ENCODE data around the gene PTGER1.

The PTGER1 gene

DNA sequence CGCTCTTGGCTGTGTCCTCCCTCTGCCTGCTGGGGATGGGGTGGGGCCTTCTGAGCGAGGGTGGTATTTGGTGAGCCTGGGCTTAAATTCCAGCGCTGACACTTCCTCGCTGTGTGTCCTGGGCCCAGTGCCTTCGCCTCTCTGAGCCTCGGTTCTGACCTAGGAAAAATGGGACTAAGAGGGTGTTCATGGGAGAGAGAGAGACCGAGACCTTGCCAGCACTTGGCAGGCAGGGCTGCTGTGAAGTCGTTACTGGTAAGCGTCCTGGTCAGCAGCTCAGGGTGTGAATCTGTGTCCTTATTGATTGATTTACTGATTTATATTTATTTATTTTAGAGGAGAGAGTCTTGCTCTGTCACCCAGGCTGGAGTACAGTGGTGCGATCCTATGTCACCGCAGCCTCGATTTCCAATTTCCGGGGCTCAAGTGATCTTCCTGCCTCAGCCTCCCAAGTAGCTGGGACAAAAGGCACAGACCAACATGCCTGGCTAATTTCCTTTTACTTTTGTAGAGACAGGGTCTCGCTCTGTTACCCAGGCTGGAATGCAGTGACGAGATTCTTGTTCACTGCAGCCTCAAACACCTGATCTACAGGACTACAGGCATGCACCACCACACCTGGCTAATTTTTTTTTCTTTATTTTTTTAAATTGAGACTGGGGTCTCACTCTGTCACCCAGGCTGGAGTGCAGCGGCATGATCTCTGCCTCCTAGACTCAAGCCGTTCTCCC, 39.7 kb downstream of the PTGER1 start:
- Histone ChIP-seq H3K4me1 (ENCODE audit: control insufficient read depth, insufficient read depth, low read length) (peaks cover 23% of the 10 kb centered on the region), H3K4me3 (ENCODE audit: low read depth, low read length) (no peak overlapping the region)

DNA sequence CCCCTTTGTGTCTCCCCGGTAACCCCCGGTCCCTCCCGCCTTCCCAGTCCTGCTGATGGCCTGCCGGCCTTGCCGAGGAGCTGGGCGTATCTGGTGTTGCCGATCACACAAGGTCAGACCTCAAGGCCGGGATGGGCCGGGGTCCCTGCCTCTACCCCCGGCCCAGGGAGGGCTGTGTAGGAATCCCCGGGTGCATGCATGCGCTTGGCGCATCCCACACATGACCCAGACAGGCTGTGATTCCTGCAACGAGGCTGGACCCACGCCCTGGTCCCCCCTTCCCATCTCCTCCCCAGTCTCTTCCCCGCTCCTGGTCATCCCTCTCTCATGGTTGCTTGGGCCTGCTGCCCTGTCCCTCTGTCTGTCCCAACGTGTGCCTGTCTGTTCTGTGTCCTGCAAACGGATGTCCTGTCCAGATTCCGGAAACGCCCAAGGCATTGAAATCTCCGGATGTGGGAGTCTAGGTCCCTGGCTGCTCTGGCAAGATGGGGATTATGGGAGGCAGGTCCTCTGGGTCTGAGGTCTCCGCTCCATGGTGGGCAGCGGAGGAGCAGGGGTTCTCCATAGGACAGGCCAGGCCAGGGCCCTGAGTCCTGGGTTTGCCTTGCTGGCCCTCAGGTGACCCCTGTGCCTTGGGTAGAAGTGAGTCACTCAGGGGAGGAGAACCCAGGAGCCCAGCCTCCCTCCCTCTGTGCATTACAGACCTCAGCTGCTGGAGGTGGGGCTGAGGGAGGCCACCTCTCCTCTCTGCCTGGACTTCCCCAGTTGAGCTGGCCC, 40.4 kb downstream of the PTGER1 start:
- no peak overlapping the region for H3K27ac ChIP-seq (ENCODE audit: low read depth, low read length)
- peaks cover 16% of the 10 kb centered on the region for H3K4me1 ChIP-seq (ENCODE audit: control insufficient read depth, insufficient read depth, low read length)
- peaks cover 5% of the 10 kb centered on the region; the same call in 1 of the 2 replicates for H3K27me3 ChIP-seq (ENCODE audit: control insufficient read depth, insufficient read depth, low read length)
- peak overlapping the region; percentile 80 for H3K4me3 ChIP-seq (ENCODE audit: low read depth, low read length)
- no peaks in the 10 kb centered on the region for H3K9me3 ChIP-seq (ENCODE audit: control insufficient read depth, insufficient read depth, low read depth, low read length)
- no peak overlapping the region for H3K9ac ChIP-seq (ENCODE audit: low read length)
- H3K36me3 ChIP-seq (ENCODE audit: control insufficient read depth, insufficient read depth, low read length) = 0 out of 2 replicates have a peak, but pooled peaks cover 2% of the 10 kb centered on the region

More for the DNA sequence above, 39.7 kb downstream of the PTGER1 start:
- Histone ChIP-seq H3K9ac (ENCODE audit: low read length) (no peak overlapping the region), H3K36me3 (ENCODE audit: control insufficient read depth, insufficient read depth, low read length) (0 out of 2 replicates have a peak, but pooled peaks cover 2% of the 10 kb centered on the region), H3K27me3 (ENCODE audit: control insufficient read depth, insufficient read depth, low read length) (peaks cover 5% of the 10 kb centered on the region; the same call in 1 of the 2 replicates), H3K9me3 (ENCODE audit: control insufficient read depth, insufficient read depth, low read depth, low read length) (no peaks in the 10 kb centered on the region), H3K27ac (ENCODE audit: low read depth, low read length) (no peak overlapping the region)

DNA sequence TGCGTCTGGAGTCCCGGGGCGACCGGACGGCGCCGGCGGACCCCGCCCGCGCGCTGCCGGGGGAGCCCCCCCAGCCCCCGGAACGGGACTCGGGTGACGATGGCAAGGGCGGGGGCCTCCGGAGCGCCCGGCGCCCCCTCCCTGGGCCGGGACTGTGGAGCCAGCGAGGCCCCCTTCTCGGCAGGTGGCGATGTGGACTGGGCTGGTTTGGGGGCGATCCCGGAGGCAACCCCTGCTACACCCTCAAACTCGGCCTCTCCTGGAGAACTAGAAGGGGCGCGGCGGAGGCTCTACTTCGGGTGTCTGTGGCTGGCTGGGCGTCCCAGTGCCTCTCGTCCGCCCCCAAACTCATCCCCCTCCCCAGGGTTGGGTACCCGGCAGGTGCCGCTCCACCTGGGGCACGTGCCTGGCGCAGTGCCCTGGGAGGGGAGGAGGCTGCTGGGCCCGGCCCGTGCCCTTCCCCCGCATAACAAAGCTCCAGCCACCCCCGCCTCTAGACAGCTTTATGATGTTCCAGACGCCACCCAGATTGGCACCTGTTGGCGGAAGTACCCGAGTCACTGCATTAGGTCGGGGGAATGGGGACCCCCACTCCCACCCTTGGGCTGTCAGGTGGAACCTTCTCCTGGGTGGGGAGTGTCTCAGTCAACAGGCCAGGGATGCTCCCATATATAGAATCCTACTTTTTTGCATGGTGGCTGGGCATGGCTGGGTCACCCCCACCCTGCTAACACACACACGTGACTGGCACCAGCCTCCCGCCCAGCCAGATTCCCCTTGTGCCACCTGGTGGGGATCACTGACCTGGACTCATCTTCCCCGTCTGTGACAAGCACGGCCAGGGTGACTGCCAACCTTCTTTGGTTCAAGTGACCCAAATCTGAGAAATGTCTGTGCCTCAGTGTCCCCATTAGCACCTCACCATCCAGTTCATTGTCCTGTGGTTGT, 41.3 kb downstream of the PTGER1 start:
- Histone ChIP-seq H3K27me3 (ENCODE audit: control insufficient read depth, insufficient read depth, low read length) (peaks cover 5% of the 10 kb centered on the region; the same call in 1 of the 2 replicates), H3K4me3 (ENCODE audit: low read depth, low read length) (peak overlapping the region; percentile 80), H3K36me3 (ENCODE audit: control insufficient read depth, insufficient read depth, low read length) (0 out of 2 replicates have a peak, but pooled peaks cover 2% of the 10 kb centered on the region), H3K4me1 (ENCODE audit: control insufficient read depth, insufficient read depth, low read length) (peaks cover 16% of the 10 kb centered on the region), H3K27ac (ENCODE audit: low read depth, low read length) (no peak overlapping the region), H3K9ac (ENCODE audit: low read length) (peak overlapping the region; percentile 32), H3K9me3 (ENCODE audit: control insufficient read depth, insufficient read depth, low read depth, low read length) (no peaks in the 10 kb centered on the region)

DNA sequence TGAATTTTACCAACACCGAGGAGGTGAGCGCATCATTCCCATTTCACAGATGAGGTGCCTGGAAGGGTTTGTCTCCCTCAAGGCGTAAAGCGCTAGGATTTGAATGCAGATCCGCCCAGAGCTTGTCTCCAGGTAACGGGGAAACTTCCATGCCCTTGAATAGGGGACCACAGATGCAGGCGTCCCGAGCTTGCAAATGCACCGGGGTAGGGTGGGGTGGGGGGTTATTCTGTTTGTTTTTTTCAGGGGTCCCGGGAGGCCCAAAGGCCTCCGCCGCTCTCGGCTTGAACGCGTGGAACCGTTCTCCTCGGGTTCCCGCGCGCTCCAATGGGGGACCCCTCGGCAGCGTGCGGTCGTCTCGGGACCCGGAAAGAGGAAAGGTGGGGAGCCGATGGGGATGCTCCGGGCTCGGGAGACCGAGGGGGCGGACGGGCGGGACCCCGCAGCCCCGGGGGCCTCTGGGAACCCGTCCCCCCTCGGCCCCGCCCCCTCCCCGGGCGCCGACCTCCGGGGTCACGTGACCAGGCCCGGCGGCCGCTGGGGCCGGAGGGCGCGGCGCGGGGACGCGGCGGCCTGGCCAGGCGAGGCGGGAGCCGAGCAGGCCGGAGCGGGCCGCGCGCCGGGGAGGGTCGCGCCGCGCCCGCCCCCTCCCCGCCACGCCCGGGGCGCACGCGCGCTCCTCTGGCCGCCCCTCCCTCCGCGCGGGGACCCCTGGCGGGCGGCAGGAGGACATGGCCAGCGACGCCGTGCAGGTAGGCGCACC, 42.2 kb downstream of the PTGER1 start, which contains the start of gene PKN1:
PKN1 (plus strand) TSS at position 516 of the 763 bp plus-strand sequence; CDS start at position 732, 216 bp downstream.
- no peaks in the 10 kb centered on the region for H3K9me3 ChIP-seq (ENCODE audit: control insufficient read depth, insufficient read depth, low read depth, low read length)
- peak within 1 kb of the TSS; percentile 32 for H3K9ac ChIP-seq (ENCODE audit: low read length)
- peaks cover 16% of the 10 kb centered on the region for H3K4me1 ChIP-seq (ENCODE audit: control insufficient read depth, insufficient read depth, low read length)
- peaks cover 5% of the 10 kb centered on the region; the same call in 1 of the 2 replicates for H3K27me3 ChIP-seq (ENCODE audit: control insufficient read depth, insufficient read depth, low read length)
- peak within 1 kb of the TSS; percentile 80 for H3K4me3 ChIP-seq (ENCODE audit: low read depth, low read length)
- H3K36me3 ChIP-seq (ENCODE audit: control insufficient read depth, insufficient read depth, low read length) = 0 out of 2 replicates have a peak, but pooled peaks cover 2% of the 10 kb centered on the region
- no peak within 1 kb of the TSS for H3K27ac ChIP-seq (ENCODE audit: low read depth, low read length)

DNA sequence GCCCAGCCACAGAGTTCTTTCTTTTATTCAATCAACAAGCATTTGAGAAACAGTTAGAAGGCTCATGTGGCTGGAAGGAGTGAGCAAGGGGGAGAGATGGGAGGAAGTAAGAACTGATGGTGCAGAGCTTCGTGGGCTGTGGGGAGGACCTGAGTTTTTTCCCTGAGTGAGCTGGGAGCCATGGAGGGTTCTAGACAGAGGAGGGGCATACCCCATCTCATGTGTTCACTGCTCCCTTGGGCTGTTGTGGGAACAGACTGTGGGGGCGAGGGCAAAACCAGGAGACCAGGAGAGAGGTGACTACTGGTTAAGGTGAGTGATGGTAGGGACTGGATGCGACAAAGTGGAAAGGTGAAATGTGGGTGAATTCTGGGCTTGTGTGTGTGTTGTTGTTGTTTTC, 44.4 kb downstream of the PTGER1 start:
- Histone ChIP-seq H3K4me1 (ENCODE audit: control insufficient read depth, insufficient read depth, low read length) (peaks cover 16% of the 10 kb centered on the region), H3K36me3 (ENCODE audit: control insufficient read depth, insufficient read depth, low read length) (no peaks in the 10 kb centered on the region), H3K9ac (ENCODE audit: low read length) (no peak overlapping the region), H3K4me3 (ENCODE audit: low read depth, low read length) (no peak overlapping the region), H3K9me3 (ENCODE audit: control insufficient read depth, insufficient read depth, low read depth, low read length) (no peaks in the 10 kb centered on the region), H3K27ac (ENCODE audit: low read depth, low read length) (no peak overlapping the region), H3K27me3 (ENCODE audit: control insufficient read depth, insufficient read depth, low read length) (peaks cover 5% of the 10 kb centered on the region; the same call in 1 of the 2 replicates)

DNA sequence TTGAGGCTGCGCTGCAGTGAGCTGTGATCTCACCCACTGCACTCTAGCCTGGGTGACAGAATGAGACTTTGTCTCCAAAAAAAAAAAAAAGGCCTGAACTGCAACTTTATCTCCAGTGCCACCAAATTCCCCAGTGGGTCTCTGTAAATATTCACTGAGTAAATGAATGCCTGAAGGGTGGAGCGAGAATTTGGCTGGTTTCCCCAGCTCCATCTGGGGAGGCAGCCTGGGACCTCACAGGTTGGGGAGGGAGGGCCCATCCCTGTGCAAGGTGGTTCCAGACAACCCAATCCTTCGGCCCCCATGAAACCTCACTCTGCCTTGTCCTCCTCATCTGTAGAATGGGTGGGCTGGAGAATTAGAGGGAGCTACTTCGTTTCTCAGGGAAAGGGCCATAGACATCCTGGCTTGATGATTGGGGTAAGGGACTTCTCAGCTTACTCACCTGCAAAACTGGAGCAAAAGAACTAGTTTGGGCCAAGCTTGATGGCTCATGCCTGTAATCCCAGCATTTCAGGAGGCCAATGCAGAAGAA, 46.2 kb downstream of the PTGER1 start:
- peaks cover 5% of the 10 kb centered on the region; the same call in 1 of the 2 replicates for H3K27me3 ChIP-seq (ENCODE audit: control insufficient read depth, insufficient read depth, low read length)
- H3K9me3 ChIP-seq (ENCODE audit: control insufficient read depth, insufficient read depth, low read depth, low read length) = no peaks in the 10 kb centered on the region
- no peak overlapping the region for H3K27ac ChIP-seq (ENCODE audit: low read depth, low read length)

DNA sequence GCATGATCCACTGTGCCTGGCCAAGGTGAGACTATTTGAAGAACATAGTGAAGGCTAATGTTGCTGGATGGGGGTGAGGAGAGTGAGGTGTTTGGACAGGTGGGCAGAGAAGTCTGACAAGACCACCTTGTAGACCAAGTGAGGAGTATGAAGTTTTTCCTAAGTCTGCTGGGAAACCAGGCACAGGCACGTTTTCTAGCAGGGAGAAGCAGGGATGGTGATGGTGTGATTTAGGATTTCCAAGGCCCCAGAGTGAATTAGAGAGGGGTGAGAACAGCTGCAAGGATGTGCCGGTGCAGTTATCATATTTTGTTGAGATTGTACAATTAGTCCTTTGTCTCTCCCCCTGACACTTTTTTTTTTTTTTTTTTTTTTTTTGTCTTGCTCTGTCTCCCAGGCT, 47.7 kb downstream of the PTGER1 start:
- peaks cover 5% of the 10 kb centered on the region; the same call in 1 of the 2 replicates for H3K27me3 ChIP-seq (ENCODE audit: control insufficient read depth, insufficient read depth, low read length)
- H3K27ac ChIP-seq (ENCODE audit: low read depth, low read length) = no peak overlapping the region

More for the DNA sequence above, 46.2 kb downstream of the PTGER1 start:
- Histone ChIP-seq H3K4me1 (ENCODE audit: control insufficient read depth, insufficient read depth, low read length) (peaks cover 2% of the 10 kb centered on the region), H3K4me3 (ENCODE audit: low read depth, low read length) (no peak overlapping the region), H3K36me3 (ENCODE audit: control insufficient read depth, insufficient read depth, low read length) (no peaks in the 10 kb centered on the region), H3K9ac (ENCODE audit: low read length) (no peak overlapping the region)

DNA sequence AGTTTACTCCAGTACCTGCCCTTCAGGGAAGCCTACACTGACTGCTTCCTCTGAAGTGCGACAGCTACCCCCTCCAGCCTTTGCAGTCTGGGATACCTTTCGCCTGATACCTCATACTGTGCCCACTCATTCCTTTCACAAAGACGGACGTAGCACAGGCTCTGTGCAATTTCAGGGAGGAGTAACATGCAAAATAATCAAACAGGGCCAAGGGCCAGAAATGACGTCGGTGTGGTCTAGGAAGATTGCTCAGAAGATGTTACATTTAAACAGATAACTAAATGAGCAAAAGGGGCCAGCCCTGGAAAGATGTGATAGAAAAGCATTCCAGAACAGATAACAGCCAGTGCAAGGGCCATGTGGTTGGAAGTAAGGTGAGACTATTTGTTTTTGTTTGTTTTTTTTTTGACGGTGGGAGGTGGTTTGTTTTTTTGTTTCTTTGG, 49.4 kb downstream of the PTGER1 start:
- no peak overlapping the region for H3K27ac ChIP-seq (ENCODE audit: low read depth, low read length)
- peaks cover 2% of the 10 kb centered on the region; the same call in 1 of the 2 replicates for H3K27me3 ChIP-seq (ENCODE audit: control insufficient read depth, insufficient read depth, low read length)
- no peaks in the 10 kb centered on the region for H3K36me3 ChIP-seq (ENCODE audit: control insufficient read depth, insufficient read depth, low read length)
- no peak overlapping the region for H3K9ac ChIP-seq (ENCODE audit: low read length)
- no peak overlapping the region for H3K4me3 ChIP-seq (ENCODE audit: low read depth, low read length)
- no peaks in the 10 kb centered on the region for H3K4me1 ChIP-seq (ENCODE audit: control insufficient read depth, insufficient read depth, low read length)
- no peaks in the 10 kb centered on the region for H3K9me3 ChIP-seq (ENCODE audit: control insufficient read depth, insufficient read depth, low read depth, low read length)

More for the DNA sequence above, 47.7 kb downstream of the PTGER1 start:
- Histone ChIP-seq H3K4me3 (ENCODE audit: low read depth, low read length) (no peak overlapping the region), H3K9ac (ENCODE audit: low read length) (no peak overlapping the region), H3K36me3 (ENCODE audit: control insufficient read depth, insufficient read depth, low read length) (no peaks in the 10 kb centered on the region), H3K9me3 (ENCODE audit: control insufficient read depth, insufficient read depth, low read depth, low read length) (no peaks in the 10 kb centered on the region), H3K4me1 (ENCODE audit: control insufficient read depth, insufficient read depth, low read length) (no peaks in the 10 kb centered on the region)

Data from HUES6 (cell line).